Right atrium auricular region (tissue), 2 donors: ENCODE measurements around the gene S1PR4. TPM values are rescaled to one million over a fixed set of nuclear protein-coding genes. Genes with fewer than 3 reads are reported as not detected.
A peak's percentile ranks its signal among the peaks of the same experiment; 100 is the strongest.
"Not testable (repeated sequence)": the region's sequence is repeated elsewhere in the genome, so short reads cannot be mapped to it uniquely, and the experiment has no call there.

Source experiments
- DNase-seq: peaks from one replicate; pipeline ENCODE4 v3.0.0-alpha.2; 2019; ENCODE audit warnings: low spot score
- H3K27ac ChIP-seq, 2 donors: fragments of 200-600 bp; sonication (generic); 1 replicate in 1 of 2; 2 replicates in 1 of 2; pipeline ENCODE4 v1.5.1; 2016 to 2019
- H3K27me3 ChIP-seq, 2 donors: fragments of 200-600 bp; sonication (generic); one replicate each; pipeline versions ENCODE4 v1.5.1 to v1.6.0; 2017 to 2019
- H3K36me3 ChIP-seq: fragments of 200-600 bp; sonication (generic); one replicate; pipeline ENCODE4 v1.5.1; 2016
- H3K4me1 ChIP-seq, 2 donors: fragments of 200-600 bp; sonication (generic); one replicate each; pipeline versions ENCODE4 v1.5.1 to v1.6.0; 2017 to 2019
- H3K4me3 ChIP-seq, 2 donors: fragments of 200-600 bp; sonication (generic); 1 replicate in 1 of 2; 2 replicates in 1 of 2; pipeline ENCODE4 v1.5.1; 2017 to 2019; ENCODE audit warnings: mild to moderate bottlenecking in 1 of 2, moderate library complexity in 1 of 2
- H3K9me3 ChIP-seq, 2 donors: fragments of 200-600 bp; sonication (generic); one replicate each; pipeline ENCODE4 v1.5.1; 2019
- total RNA-seq, 2 donors: library from RNA; depleted of rRNA; stranded (reverse); fragments of >200 nt; gene quantifications; one replicate each; pipeline ENCODE4 v1.1.0, GENCODE V29; 2016
- TF ChIP-seq, protein P1 (sequence below), 2 donors: fragments of 200-600 bp; sonication (generic); IDR thresholded peaks; one replicate each; pipeline ENCODE4 v1.5.1; 2019; ENCODE audit warnings: antibody characterized with exemption in 2 of 2

The S1PR4 gene
- total RNA-seq, 2 donors from 2014 or later: 0.48 to 0.94 TPM

DNA sequence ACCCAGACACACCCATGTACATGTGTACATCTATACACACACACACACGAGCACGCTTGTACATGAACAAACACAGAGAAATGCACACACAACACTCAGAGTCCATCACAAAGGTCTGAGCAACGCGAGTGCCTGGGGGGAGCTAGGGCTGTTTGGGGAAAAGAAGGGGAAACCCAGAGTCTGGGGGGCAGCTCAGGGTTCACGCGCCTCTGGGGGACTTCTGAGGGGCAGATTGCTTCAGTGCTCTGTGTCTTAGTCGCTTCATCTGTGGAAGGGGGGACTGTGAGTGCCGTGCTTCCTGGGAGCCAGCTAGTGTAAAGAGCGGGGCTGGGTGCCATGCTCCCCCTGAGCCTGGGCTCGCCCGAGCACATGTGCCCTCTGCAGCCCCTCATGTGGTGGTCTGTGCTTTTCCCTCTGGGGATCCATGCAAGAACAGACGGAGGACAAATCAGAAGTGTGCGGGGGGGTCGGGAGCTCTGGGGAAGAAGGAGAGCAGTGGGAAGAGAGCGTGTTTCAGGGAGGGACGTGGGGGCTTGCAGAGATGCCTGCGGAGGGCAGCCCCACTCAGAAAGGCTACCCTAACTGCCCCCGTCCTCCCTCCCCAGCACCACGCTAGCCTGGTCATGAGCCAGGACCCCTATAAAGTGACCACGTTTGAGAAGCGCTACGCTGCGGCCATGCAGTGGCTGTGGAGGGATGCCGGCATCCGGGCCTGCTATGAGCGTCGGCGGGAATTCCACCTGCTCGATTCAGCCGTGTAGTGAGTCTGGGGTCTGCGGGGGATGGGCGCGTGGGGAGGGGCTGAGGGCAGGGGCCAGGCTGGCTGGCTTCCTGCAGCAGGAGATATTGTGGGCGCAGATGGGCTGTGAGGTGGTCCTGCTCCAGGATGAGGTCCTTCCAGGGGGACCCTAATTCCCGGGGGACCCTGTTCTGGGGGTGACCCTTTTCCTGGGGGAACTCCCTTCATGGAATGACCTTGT lies 28.8 kb upstream of the S1PR4 start:
- TF ChIP-seq, protein P1, sequence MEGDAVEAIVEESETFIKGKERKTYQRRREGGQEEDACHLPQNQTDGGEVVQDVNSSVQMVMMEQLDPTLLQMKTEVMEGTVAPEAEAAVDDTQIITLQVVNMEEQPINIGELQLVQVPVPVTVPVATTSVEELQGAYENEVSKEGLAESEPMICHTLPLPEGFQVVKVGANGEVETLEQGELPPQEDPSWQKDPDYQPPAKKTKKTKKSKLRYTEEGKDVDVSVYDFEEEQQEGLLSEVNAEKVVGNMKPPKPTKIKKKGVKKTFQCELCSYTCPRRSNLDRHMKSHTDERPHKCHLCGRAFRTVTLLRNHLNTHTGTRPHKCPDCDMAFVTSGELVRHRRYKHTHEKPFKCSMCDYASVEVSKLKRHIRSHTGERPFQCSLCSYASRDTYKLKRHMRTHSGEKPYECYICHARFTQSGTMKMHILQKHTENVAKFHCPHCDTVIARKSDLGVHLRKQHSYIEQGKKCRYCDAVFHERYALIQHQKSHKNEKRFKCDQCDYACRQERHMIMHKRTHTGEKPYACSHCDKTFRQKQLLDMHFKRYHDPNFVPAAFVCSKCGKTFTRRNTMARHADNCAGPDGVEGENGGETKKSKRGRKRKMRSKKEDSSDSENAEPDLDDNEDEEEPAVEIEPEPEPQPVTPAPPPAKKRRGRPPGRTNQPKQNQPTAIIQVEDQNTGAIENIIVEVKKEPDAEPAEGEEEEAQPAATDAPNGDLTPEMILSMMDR (IDR thresholded peaks at IDR 0.05): no peak
- H3K27ac ChIP-seq: no peak overlapping the region
- no peak overlapping the region for H3K4me3 ChIP-seq
- peaks cover 0 to 3% of the 10 kb centered on the region in 2 donors for H3K4me1 ChIP-seq
- no peaks in the 10 kb centered on the region for H3K27me3 ChIP-seq
- H3K9me3 ChIP-seq: no peaks in the 10 kb centered on the region
- no peaks in the 10 kb centered on the region for H3K36me3 ChIP-seq
- DNase-seq: no peak

DNA sequence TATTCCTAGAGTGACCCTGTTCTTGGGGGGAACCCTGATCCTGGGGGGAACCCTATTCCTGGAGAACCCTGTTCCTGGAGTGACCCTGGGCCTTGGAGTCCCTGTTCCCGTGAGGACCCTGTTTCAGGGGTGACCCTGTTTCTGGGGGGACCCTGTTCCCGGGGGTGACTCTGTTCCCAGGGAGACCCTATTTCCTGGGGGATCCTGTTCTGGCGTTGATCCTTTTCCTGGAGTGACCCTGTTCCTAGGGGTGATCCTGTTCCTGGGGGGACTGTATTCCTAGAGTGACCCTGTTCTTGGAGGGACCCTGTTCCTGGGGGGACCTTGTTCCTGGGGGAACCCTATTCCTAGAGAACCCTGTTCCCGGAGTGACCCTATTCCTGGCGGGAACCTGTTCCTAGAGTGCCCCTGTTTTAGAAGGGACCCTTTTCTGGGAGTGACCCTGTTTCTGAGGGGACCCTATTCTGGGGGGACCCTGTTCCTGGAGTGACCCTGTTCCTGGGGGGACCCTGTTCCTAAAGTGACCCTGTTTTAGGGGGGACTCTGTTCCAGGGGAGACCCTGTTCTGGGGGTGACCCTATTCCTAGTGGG lies 27.7 kb upstream of the S1PR4 start:
- TF ChIP-seq, protein P1 (IDR thresholded peaks at IDR 0.05): no peak
- H3K4me3 ChIP-seq: no peak overlapping the region
- no peak overlapping the region for H3K27ac ChIP-seq
- no peak for DNase-seq
- H3K4me1 ChIP-seq: peaks cover 0 to 13% of the 10 kb centered on the region in 2 donors
- no peaks in the 10 kb centered on the region for H3K36me3 ChIP-seq
- H3K27me3 ChIP-seq: no peaks in the 10 kb centered on the region
- H3K9me3 ChIP-seq: no peaks in the 10 kb centered on the region

DNA sequence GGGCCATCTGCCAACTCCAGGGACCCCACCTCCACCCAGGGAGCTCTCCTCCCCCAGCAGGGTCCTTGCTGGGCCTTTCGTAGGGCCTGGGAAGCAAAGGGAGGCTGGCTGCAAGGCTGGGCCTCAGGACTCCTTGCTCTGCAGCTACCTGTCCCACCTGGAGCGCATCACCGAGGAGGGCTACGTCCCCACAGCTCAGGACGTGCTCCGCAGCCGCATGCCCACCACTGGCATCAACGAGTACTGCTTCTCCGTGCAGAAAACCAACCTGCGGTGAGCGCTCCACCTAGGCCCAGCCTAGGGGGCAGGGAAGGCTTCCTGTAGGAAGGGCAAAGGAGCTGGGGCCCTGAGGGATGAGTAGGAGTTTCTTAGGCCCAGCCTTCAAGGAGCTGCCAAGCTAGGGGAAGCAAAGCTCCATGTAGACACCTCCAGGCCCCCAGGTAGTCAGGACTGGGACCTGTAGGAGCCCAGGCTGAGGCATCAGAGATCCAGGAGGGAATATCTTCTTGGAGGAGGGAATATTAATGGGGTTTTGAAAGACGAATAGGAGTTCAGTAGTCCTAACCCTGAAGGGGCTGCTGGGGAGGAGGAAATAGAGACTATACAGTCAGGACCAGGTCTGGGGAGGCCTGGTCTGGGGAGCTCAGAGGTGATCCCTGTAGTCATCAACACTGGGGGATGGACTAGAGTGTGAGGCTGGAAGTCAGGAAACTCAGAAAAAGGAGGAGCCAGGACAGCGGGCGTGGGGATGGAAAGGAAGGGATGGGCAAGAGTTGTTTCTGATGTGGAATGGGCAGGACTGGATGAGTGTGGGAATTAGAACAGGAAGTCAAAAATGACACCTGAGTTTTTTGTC lies 26.8 kb upstream of the S1PR4 start:
- H3K27ac ChIP-seq: no peak overlapping the region
- H3K4me1 ChIP-seq: peaks cover 0 to 14% of the 10 kb centered on the region in 2 donors
- H3K36me3 ChIP-seq: no peaks in the 10 kb centered on the region
- TF ChIP-seq, protein P1 (IDR thresholded peaks at IDR 0.05): no peak
- no peak overlapping the region for H3K4me3 ChIP-seq
- no peaks in the 10 kb centered on the region for H3K27me3 ChIP-seq
- no peak for DNase-seq
- no peaks in the 10 kb centered on the region for H3K9me3 ChIP-seq

DNA sequence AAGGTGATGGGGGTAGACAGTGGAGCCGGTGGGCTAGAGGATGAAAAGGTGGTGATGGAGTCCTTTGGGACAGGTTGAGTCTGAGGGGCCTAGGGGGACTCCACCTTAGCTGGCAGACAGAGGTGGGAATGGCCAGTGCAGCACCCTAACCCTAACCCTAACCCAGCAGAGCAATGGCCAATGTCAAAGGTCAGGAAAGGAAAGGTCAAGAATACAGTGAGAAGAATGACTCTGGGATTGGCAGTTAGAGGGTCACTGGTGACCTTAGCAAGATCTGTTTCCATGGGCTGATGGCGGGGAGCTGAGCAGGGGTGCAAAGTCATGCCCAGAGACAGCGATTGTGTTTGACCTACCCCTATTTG lies 26.2 kb upstream of the S1PR4 start:
- Histone ChIP-seq H3K9me3 (no peaks in the 10 kb centered on the region), H3K27ac (no peak overlapping the region), H3K36me3 (no peaks in the 10 kb centered on the region), H3K4me3 (no peak overlapping the region), H3K4me1 (peaks cover 0 to 14% of the 10 kb centered on the region in 2 donors), H3K27me3 (no peaks in the 10 kb centered on the region)
- no peak for DNase-seq
- TF ChIP-seq, protein P1 (IDR thresholded peaks at IDR 0.05): no peak

DNA sequence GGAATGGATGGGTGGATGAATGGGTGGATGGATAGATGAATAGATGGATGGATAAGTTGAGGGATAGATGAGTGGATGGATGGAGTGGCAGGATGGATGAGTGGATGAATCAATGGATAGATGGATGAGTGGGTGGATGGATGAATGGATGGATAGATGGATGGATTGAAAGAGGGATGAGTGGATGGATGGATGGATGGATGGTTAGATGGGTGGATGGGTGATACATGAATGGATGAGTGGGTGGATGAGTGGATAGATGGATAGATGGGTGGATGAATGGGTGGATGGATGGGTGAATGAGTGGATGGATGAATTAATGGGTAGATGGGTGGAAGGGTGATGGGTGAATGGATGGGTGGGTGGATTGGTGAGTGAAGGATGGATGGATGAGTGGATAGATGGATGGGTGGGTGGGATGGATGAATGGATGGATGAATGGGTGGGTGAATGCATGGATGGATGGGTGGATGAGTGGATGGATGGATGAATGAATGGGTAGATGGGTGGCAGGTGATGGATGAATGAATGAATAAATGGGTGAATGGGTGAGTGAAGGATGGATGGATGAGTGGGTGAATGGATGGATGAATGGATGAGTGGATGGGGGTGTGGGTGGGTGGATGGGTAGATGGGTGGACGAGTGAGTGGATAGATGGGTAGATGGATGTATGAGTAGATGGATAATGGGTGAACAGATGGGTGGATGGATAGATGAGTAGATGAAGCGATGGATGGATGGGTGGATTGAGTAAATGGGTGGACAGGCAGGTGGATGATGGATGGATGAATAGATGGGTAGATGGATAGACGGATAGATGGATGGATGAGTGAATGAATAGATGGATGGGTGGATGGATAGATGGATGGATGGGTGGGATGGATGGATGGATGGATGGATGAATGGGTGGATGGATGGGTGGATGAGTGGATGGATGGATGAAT lies 25.0 kb upstream of the S1PR4 start:
- Histone ChIP-seq H3K27me3 (no peaks in the 10 kb centered on the region), H3K36me3 (no peaks in the 10 kb centered on the region), H3K4me1 (peaks cover 0 to 14% of the 10 kb centered on the region in 2 donors)

DNA sequence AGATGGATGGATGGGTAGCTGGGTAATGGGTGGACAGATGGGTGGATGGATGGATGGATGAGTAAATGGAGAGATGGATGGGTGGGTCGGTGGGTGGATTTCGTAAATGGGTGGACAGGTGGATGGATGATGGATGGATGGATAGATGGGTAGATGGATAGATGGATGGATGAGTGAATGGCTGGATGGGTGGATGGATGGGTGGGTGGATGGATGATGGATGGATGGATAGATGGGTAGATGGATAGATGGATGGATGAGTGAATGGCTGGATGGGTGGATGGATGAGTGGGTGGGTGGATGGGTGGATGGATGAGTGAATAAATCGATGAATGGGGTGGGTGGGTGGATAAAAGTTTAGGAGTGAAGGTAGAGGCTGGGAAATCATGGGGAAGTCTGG lies 24.1 kb upstream of the S1PR4 start:
- peak overlapping the region in 1 of 2 donors; percentile 48 for H3K27ac ChIP-seq
- not testable (repeated sequence) for H3K27me3 ChIP-seq, H3K36me3 ChIP-seq, H3K4me3 ChIP-seq, H3K9me3 ChIP-seq, DNase-seq
- peaks cover 0 to 14% of the 10 kb centered on the region in 2 donors for H3K4me1 ChIP-seq

More for the DNA sequence above, 25.0 kb upstream of the S1PR4 start:
- no peak for DNase-seq
- no peak overlapping the region for H3K4me3 ChIP-seq
- TF ChIP-seq, protein P1 (IDR thresholded peaks at IDR 0.05): no peak
- H3K27ac ChIP-seq: no peak overlapping the region
- no peaks in the 10 kb centered on the region for H3K9me3 ChIP-seq
